HCT116 (cell line): Measurements from ENCODE around the gene SALL4. TPM values are rescaled to one million over a fixed set of nuclear protein-coding genes. Genes with fewer than 3 reads are reported as not detected.

ENCODE experiments used
- ATAC-seq: fragments of 200-7000 bp; cut with Tn5 transposase; 2 replicates; pipeline ENCODE4 v1.9.1; 2020; ENCODE audit warnings: mild to moderate bottlenecking, moderate library complexity
- BruUV-seq: library from RNA; stranded (reverse); fragments of 400-500 nt; replicated peaks from 2 replicates; lab custom pipeline; 2021; lab: Mats Ljungman, UMichigan
- CTCF ChIA-PET: fragments of 300-600 bp; sonication (Branson Sonifier 250); formaldehyde crosslinking; loops from one replicate; lab custom pipeline; 2021; ENCODE audit warnings: antibody characterized with exemption; lab: Charles Lee
- POLR2A ChIA-PET: fragments of 300-600, 350-600 bp; sonication (Branson Sonifier 250); formaldehyde crosslinking; loops from one replicate; lab custom pipeline; 2021; ENCODE audit warnings: antibody characterized with exemption; lab: Charles Lee
- RAD21 ChIA-PET, 2 experiments: fragments of 300-600 bp; sonication (Branson Sonifier 250); formaldehyde crosslinking; loops; one replicate each; lab custom pipeline; 2023; ENCODE audit warnings: low total read pairs in 2 of 2; ENCODE audit not compliant: uncharacterized antibody in 2 of 2, unreplicated experiment in 2 of 2, low non-redundant PET in 1 of 2; lab: Charles Lee
- DNase-seq: peaks from one replicate; pipeline ENCODE4 v3.0.0-alpha.2; 2010; ENCODE audit warnings: low read depth, low spot score
- H2AFZ ChIP-seq: fragments of 200-600 bp; shearing (Covaris generic), sonication (generic); 2 replicates; pipeline ENCODE4 v1.6.1; 2017; ENCODE audit warnings: low read depth, mixed run types, mixed read lengths, antibody characterized with exemption, low read length; ENCODE audit not compliant: poor library complexity, severe bottlenecking
- H3K27ac ChIP-seq: 2 replicates; pipeline ENCODE4 v1.5.1; 2012; ENCODE audit warnings: low read depth, low read length
- H3K27me3 ChIP-seq: fragments of 200-600 bp; sonication (generic); 2 replicates; pipeline ENCODE4 v1.6.1; 2016; ENCODE audit warnings: mixed run types, low read length, mixed read lengths; ENCODE audit not compliant: insufficient read depth
- H3K36me3 ChIP-seq, 2 experiments: fragments of 200-500 bp in 1 of 2; fragments of 200-600 bp in 1 of 2; sonication (Bioruptor generic) in 1 of 2; sonication (generic) in 1 of 2; 2 replicates each; pipeline versions ENCODE4 v1.5.1 to v1.6.1; 2014 to 2016; ENCODE audit warnings: low read length in 2 of 2, inconsistent platforms in 1 of 2, mixed read lengths in 1 of 2, mixed run types in 1 of 2; ENCODE audit not compliant: insufficient read depth in 2 of 2, control insufficient read depth in 1 of 2
- H3K4me1 ChIP-seq, 2 experiments: fragments of 200-600 bp in 1 of 2; sonication (generic) in 1 of 2; 2 replicates each; pipeline versions ENCODE4 v1.5.1 to v1.6.1; 2012 to 2017; ENCODE audit warnings: low read length in 2 of 2, inconsistent platforms in 1 of 2, mild to moderate bottlenecking in 1 of 2, mixed read lengths in 1 of 2, mixed run types in 1 of 2, moderate library complexity in 1 of 2; ENCODE audit not compliant: insufficient read depth in 2 of 2, control insufficient read depth in 1 of 2
- H3K4me2 ChIP-seq: fragments of 200-600 bp; sonication (generic); 2 replicates; pipeline ENCODE4 v1.6.1; 2017; ENCODE audit warnings: mixed run types, low read length, mixed read lengths
- H3K4me3 ChIP-seq, 2 experiments: fragments of 200-600 bp in 1 of 2; sonication (generic) in 1 of 2; replicated peaks in 1 of 2; 2 replicates each; pipeline ENCODE4 v1.5.1; 2011 to 2016; ENCODE audit warnings: low read length in 2 of 2, control low read depth in 1 of 2, low read depth in 1 of 2, mild to moderate bottlenecking in 1 of 2, mixed read lengths in 1 of 2, mixed run types in 1 of 2
- H3K79me2 ChIP-seq: fragments of 200-600 bp; sonication (generic); 2 replicates; pipeline ENCODE4 v1.6.1; 2017; ENCODE audit warnings: mild to moderate bottlenecking, mixed run types, low read length, moderate library complexity, mixed read lengths; ENCODE audit not compliant: insufficient read depth
- H3K9ac ChIP-seq: fragments of 200-600 bp; sonication (generic); 2 replicates; pipeline ENCODE4 v1.6.1; 2016; ENCODE audit warnings: low read length, mixed read lengths
- H3K9me2 ChIP-seq: fragments of 200-600 bp; sonication (generic), shearing (Covaris generic); 2 replicates; pipeline ENCODE4 v1.6.1; 2017; ENCODE audit warnings: mixed run types, mild to moderate bottlenecking, moderate library complexity; ENCODE audit not compliant: insufficient read depth
- H3K9me3 ChIP-seq, 2 experiments: fragments of 200-500 bp in 1 of 2; fragments of 200-600 bp in 1 of 2; sonication (Bioruptor generic) in 1 of 2; sonication (generic) in 1 of 2; 2 replicates each; pipeline ENCODE4 v1.6.1; 2014 to 2017; ENCODE audit warnings: low read length in 2 of 2, mixed read lengths in 2 of 2, inconsistent platforms in 1 of 2, low read depth in 1 of 2, mild to moderate bottlenecking in 1 of 2, mixed run types in 1 of 2, moderate library complexity in 1 of 2; ENCODE audit not compliant: control insufficient read depth in 1 of 2, insufficient read depth in 1 of 2
- H4K20me1 ChIP-seq: fragments of 200-600 bp; sonication (generic), shearing (Covaris generic); 2 replicates; pipeline ENCODE4 v1.6.1; 2017; ENCODE audit warnings: mixed run types, mild to moderate bottlenecking, moderate library complexity; ENCODE audit not compliant: insufficient read depth
- EGR1 ChIP-seq: IDR thresholded peaks from 2 replicates; pipeline ENCODE4 v1.6.1; 2012; ENCODE audit warnings: low read depth
- TCF7L2 ChIP-seq: IDR thresholded peaks from 2 replicates; pipeline ENCODE4 v1.7.0; 2011; ENCODE audit warnings: borderline replicate concordance, inconsistent platforms; ENCODE audit not compliant: insufficient read depth, insufficient read length; ENCODE audit errors: extremely low read depth
- intact Hi-C: fragments of 100-400 bp; cut with micrococcal nuclease; formaldehyde crosslinking; loops from 2 replicates; pipeline ENCODE4 v1.10.0; 2022
- total RNA-seq: library from RNA; stranded (reverse); gene quantifications from one replicate; pipeline ENCODE4 v1.2.1, GENCODE V29; 2021; ENCODE audit not compliant: unreplicated experiment
- TF ChIP-seq, protein P1 (sequence below): IDR thresholded peaks from 2 replicates; pipeline ENCODE4 v1.6.1; 2011; ENCODE audit warnings: mild to moderate bottlenecking, low read length, moderate library complexity; ENCODE audit not compliant: insufficient replicate concordance; ENCODE audit errors: extremely low read depth
- TF ChIP-seq, protein P2 (sequence below), 3 experiments: fragments of 200-600 bp in 1 of 3; sonication (generic) in 1 of 3; IDR thresholded peaks in 2 of 3; conservative IDR thresholded peaks in 1 of 3; 2 replicates each; pipeline ENCODE4 v1.5.1; 2012 to 2017; ENCODE audit warnings: low read depth in 2 of 3, low read length in 2 of 3, antibody characterized with exemption in 1 of 3, borderline replicate concordance in 1 of 3, control low read depth in 1 of 3, mild to moderate bottlenecking in 1 of 3, mixed read lengths in 1 of 3, mixed run types in 1 of 3, moderate library complexity in 1 of 3; ENCODE audit not compliant: insufficient read depth in 1 of 3

The SALL4 gene
- total RNA-seq, 1 experiment from 2014 or later = 1.9 TPM

DNA sequence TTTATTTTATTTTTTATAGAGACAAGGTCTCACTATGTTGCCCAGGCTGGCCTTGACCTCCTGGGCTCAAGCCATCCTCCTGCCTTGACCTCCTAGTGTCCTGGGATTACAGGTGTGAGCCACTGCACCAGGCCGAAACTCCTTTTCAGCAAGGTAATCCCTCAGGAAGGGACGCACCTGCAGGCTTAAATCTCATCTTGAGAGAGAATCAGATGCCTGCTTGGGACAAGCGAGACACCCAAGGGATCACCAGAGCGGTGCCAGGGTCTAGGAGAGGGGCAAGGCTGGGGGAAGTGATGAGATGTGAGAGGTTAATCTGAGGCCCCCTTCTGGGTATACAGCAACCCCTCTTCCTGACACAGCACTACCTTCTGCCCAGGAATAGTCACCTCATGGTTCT, 30.1 kb downstream of the SALL4 start:
- no peaks in the 10 kb centered on the region for H3K9me2 ChIP-seq
- H3K27ac ChIP-seq = no peak overlapping the region
- intact Hi-C loops = no loop called here
- H3K79me2 ChIP-seq = no peaks in the 10 kb centered on the region
- ChIA-PET POLR2A (no interaction called here), CTCF (no interaction called here), RAD21 (no interaction called here)
- H3K9ac ChIP-seq = no peak overlapping the region
- no peak overlapping the region for H3K4me3 ChIP-seq
- no peak overlapping the region for H3K4me2 ChIP-seq
- TF ChIP-seq EGR1 (no peak), TCF7L2 (no peak)
- TF ChIP-seq, protein P1, sequence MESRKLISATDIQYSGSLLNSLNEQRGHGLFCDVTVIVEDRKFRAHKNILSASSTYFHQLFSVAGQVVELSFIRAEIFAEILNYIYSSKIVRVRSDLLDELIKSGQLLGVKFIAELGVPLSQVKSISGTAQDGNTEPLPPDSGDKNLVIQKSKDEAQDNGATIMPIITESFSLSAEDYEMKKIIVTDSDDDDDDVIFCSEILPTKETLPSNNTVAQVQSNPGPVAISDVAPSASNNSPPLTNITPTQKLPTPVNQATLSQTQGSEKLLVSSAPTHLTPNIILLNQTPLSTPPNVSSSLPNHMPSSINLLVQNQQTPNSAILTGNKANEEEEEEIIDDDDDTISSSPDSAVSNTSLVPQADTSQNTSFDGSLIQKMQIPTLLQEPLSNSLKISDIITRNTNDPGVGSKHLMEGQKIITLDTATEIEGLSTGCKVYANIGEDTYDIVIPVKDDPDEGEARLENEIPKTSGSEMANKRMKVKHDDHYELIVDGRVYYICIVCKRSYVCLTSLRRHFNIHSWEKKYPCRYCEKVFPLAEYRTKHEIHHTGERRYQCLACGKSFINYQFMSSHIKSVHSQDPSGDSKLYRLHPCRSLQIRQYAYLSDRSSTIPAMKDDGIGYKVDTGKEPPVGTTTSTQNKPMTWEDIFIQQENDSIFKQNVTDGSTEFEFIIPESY = no peak
- TF ChIP-seq, protein P2, sequence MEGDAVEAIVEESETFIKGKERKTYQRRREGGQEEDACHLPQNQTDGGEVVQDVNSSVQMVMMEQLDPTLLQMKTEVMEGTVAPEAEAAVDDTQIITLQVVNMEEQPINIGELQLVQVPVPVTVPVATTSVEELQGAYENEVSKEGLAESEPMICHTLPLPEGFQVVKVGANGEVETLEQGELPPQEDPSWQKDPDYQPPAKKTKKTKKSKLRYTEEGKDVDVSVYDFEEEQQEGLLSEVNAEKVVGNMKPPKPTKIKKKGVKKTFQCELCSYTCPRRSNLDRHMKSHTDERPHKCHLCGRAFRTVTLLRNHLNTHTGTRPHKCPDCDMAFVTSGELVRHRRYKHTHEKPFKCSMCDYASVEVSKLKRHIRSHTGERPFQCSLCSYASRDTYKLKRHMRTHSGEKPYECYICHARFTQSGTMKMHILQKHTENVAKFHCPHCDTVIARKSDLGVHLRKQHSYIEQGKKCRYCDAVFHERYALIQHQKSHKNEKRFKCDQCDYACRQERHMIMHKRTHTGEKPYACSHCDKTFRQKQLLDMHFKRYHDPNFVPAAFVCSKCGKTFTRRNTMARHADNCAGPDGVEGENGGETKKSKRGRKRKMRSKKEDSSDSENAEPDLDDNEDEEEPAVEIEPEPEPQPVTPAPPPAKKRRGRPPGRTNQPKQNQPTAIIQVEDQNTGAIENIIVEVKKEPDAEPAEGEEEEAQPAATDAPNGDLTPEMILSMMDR (IDR thresholded peaks at IDR 0.05 in 2 of 3, conservative IDR thresholded peaks at IDR 0.05 in 1 of 3; ENCODE audit: borderline replicate concordance in 1 of 3, insufficient read depth in 1 of 3, low read depth in 2 of 3, low read length in 2 of 3) = no peak
- DNase-seq (no peak), ATAC-seq (no peak)
- no peak overlapping the region for H2AFZ ChIP-seq
- H4K20me1 ChIP-seq = no peaks in the 10 kb centered on the region
- BruUV-seq = no TSS peak
- no peaks in the 10 kb centered on the region for H3K9me3 ChIP-seq
- no peaks in the 10 kb centered on the region for H3K36me3 ChIP-seq
- H3K27me3 ChIP-seq = no peaks in the 10 kb centered on the region
- H3K4me1 ChIP-seq = peaks cover 7 to 10% of the 10 kb centered on the region in 2 experiments; a peak in 3 of 4 replicates
